Bronchial epithelial cell (primary cell): ENCODE data around the gene RAB41. TPM values are rescaled to one million over a fixed set of nuclear protein-coding genes. Genes with fewer than 3 reads are reported as not detected.
A peak's percentile ranks its signal among the peaks of the same experiment; 100 is the strongest.
"Not testable (repeated sequence)": the region's sequence is repeated elsewhere in the genome, so short reads cannot be mapped to it uniquely, and the experiment has no call there.

Source experiments
- DNase-seq: peaks from one replicate; pipeline ENCODE4 v3.0.0-alpha.2; 2010; ENCODE audit warnings: low read depth
- FAIRE-seq: peaks from 2 replicates; lab custom pipeline; 2011; peaks lifted over from hg19 to GRCh38; lab: Jason Lieb, UNC
- H3K27me3 ChIP-seq: 2 replicates; pipeline ENCODE4 v1.5.1; 2011; ENCODE audit warnings: low read length; ENCODE audit not compliant: control insufficient read depth, insufficient read depth
- H3K36me3 ChIP-seq: 2 replicates; pipeline ENCODE4 v1.5.1; 2011; ENCODE audit warnings: low read length; ENCODE audit not compliant: control insufficient read depth, insufficient read depth
- H3K4me3 ChIP-seq: 2 replicates; pipeline ENCODE4 v1.5.1; 2011; ENCODE audit warnings: mild to moderate bottlenecking, low read depth, low read length, control low read depth
- CTCF ChIP-seq: IDR thresholded peaks from 2 replicates; pipeline ENCODE4 v1.5.1; 2011; ENCODE audit warnings: mild to moderate bottlenecking, moderate library complexity, low read length, control low read depth, inconsistent platforms; ENCODE audit not compliant: insufficient read depth, severe bottlenecking
- total RNA-seq: library from RNA; depleted of rRNA; stranded (reverse); fragments of >200 nt; gene quantifications from 2 replicates; pipeline ENCODE4 v1.2.1, GENCODE V29; 2014

RAB41 gene
- total RNA-seq, 1 donor from 2014 or later: not detected

- H3K36me3 ChIP-seq: no peaks in the 10 kb centered on the region
- H3K27me3 ChIP-seq: no peaks in the 10 kb centered on the region
- FAIRE-seq: peak; percentile 58
- TF ChIP-seq CTCF: no peak
- DNase-seq: no peak
- no peak overlapping the region for H3K4me3 ChIP-seq
Observed at GRCh38 chrX:70257423-70258288, 24.3 kb upstream of the RAB41 start.

- DNase-seq (no peak), FAIRE-seq (no peak)
- Histone ChIP-seq H3K27me3 (no peaks in the 10 kb centered on the region), H3K36me3 (no peaks in the 10 kb centered on the region), H3K4me3 (no peak within 1 kb of the TSS)
- no peak for TF ChIP-seq CTCF
Observed at GRCh38 chrX:70260104-70260503, 21.9 kb upstream of the RAB41 start, which contains the start of gene P2RY4. TSS of gene P2RY4 (minus strand) at chrX:70260204. CDS start at chrX:70259624, 580 bp downstream.

DNA sequence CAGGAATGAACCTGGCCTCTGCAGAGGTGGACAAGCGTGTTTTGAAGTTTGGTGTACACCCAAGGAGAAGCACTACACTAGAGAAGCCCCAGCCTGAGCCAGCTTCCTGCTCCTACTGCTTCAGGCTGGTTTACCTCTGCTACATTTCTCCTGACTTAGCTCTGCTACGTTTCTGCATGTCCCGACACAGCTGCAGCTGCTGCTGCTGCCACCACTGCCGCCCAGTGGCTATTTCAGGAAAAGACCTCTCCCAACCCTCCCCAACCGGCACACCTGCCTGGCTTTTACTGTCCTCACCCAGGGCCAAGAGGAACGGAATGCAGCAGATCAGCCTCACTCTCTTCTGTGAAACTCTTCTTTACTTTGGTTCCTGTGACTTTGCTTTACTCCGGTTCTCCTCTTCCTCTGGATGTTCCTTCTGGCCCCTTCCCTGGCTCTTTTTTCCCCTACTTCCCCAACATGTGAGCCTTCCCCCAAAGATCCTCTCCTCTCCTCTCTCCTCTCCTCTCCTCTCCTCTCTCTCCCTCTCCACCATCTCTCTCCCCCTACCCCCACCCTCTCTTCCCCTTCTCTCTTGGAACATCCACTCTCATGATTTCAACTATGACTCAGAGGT, 18.9 kb upstream of the RAB41 start:
- Histone ChIP-seq H3K4me3 (no peak overlapping the region), H3K36me3 (no peaks in the 10 kb centered on the region), H3K27me3 (no peaks in the 10 kb centered on the region)
- DNase-seq (peak; percentile 59), FAIRE-seq (peak; percentile 13)
- TF ChIP-seq CTCF: peak; percentile 82

DNA sequence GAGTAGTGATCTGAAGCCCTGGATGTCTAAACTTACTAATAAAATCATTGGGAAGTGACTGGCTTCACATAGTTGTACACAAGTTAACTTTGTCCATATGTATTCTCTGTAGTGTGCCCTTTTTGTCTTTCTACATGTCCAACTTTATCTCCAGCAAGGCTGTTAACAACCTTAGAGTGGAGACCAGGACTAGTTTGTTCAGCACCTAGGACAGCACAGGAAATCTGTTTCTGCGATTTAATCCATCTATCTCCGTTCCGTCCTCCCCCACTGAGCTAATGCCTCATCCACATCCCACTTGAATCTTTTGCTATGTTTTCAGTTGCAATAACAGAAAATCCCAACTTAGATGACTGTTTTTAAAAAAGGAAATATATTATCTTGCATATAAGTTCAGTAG, 17.2 kb upstream of the RAB41 start:
- TF ChIP-seq CTCF: no peak
- no peak overlapping the region for H3K4me3 ChIP-seq
- DNase-seq (no peak), FAIRE-seq (no peak)
- H3K27me3 ChIP-seq: no peaks in the 10 kb centered on the region
- H3K36me3 ChIP-seq: no peaks in the 10 kb centered on the region

GRCh38 chrX:70268034-70268433, 13.9 kb upstream of the RAB41 start, which contains the start of gene ARR3:
TSS of gene ARR3 (plus strand) at chrX:70268334. CDS start at chrX:70269386, 1,052 bp downstream.
- no peak for TF ChIP-seq CTCF
- no peak for DNase-seq
- no peak for FAIRE-seq
- no peaks in the 10 kb centered on the region for H3K36me3 ChIP-seq
- H3K27me3 ChIP-seq: no peaks in the 10 kb centered on the region
- H3K4me3 ChIP-seq: no peak within 1 kb of the TSS

DNA sequence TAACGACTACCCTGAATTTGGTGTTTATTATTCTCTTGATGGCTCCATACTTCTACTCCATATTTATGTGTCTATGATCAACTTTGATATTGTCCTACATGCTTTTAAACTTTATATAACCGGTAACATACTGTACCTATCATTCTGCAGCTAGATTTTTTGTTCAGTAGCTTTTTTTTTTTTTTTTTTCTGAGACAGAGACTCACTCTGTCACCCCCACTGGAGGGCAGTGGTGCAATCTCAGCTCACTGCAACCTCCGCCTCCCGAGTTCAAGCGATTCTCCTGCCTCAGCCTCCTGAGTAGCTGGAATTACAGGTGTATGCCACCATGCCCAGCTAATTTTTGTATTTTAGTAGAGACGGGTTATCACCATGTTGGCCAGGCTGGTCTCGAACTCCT, 7.9 kb upstream of the RAB41 start:
- not testable (repeated sequence) for DNase-seq, H3K36me3 ChIP-seq, H3K27me3 ChIP-seq, H3K4me3 ChIP-seq, FAIRE-seq
